Colonic mucosa (tissue), 4 donors: Measurements from ENCODE around the gene CREB1. TPM values are rescaled to one million over a fixed set of nuclear protein-coding genes. Genes with fewer than 3 reads are reported as not detected.

Source experiments
- DNase-seq: peaks from one replicate; pipeline ENCODE4 v3.0.0-alpha.2; 2020
- H3K27ac ChIP-seq: fragments of 200-600 bp; one replicate; pipeline ENCODE4 v1.8.0; 2021
- H3K27me3 ChIP-seq: fragments of 200-600 bp; one replicate; pipeline ENCODE4 v1.8.0; 2021
- H3K36me3 ChIP-seq: fragments of 200-600 bp; one replicate; pipeline ENCODE4 v1.8.0; 2021
- H3K4me1 ChIP-seq: fragments of 200-600 bp; one replicate; pipeline ENCODE4 v1.8.0; 2021; ENCODE audit warnings: mild to moderate bottlenecking
- H3K4me3 ChIP-seq: fragments of 200-600 bp; one replicate; pipeline ENCODE4 v1.8.0; 2021
- H3K9ac ChIP-seq, 2 donors: one replicate each; pipeline ENCODE4 v1.7.0; 2013; ENCODE audit warnings: control low read depth in 2 of 2, low read depth in 2 of 2, low read length in 2 of 2
- H3K9me3 ChIP-seq: fragments of 200-600 bp; one replicate; pipeline ENCODE4 v1.8.0; 2021
- intact Hi-C: fragments of 100-400 bp; cut with DNase I; formaldehyde crosslinking; loops from one replicate; pipeline ENCODE4 v1.14.1; 2022
- total RNA-seq, 2 donors: library from RNA; stranded (reverse); fragmentation: NEBNext Ultra II Directional in 1 of 2; extraction: Animal tissue kit (Norgen Biotek cat#: 25700) in 1 of 2; gene quantifications; one replicate each; pipeline ENCODE4 v1.2.1, GENCODE V29; 2021
- TF ChIP-seq, protein P1 (sequence below): fragments of 200-600 bp; IDR thresholded peaks from one replicate; pipeline ENCODE4 v1.8.0; 2022; ENCODE audit warnings: antibody characterized with exemption, mild to moderate bottlenecking
- donor health status: healthy.
- donor health status: DM: no; HTN: no; CAD: no.
- donor health status: DM: no; HTN: no; CAD: no.

Gene CREB1
- total RNA-seq, 2 donors from 2014 or later: 46.0 to 55.4 TPM

DNA sequence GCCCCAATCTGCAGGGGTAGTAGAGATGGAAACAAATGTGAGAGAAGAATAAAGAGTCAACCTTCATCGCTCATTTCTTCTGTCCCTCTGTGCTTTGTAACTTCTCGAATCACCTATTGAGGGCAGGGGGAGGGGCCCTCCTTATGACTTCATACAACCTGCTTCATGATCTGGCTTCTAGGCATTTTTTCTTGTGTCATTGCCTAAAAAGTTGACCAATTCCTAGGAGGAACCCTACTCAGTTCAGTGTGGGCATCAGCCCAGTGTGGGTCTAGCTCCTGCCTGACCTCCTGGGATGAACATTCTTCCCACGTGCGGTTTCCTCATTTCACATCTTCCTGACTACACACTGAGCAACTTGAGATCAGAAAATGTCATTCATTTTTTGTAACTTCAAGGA, 46.3 kb upstream of the CREB1 start:
- Histone ChIP-seq H3K4me1 (no peaks in the 10 kb centered on the region), H3K27me3 (no peaks in the 10 kb centered on the region), H3K36me3 (no peaks in the 10 kb centered on the region), H3K27ac (no peak overlapping the region), H3K4me3 (no peak overlapping the region), H3K9ac (no peak overlapping the region), H3K9me3 (no peaks in the 10 kb centered on the region)
- intact Hi-C loops: no loop called here
- TF ChIP-seq, protein P1, sequence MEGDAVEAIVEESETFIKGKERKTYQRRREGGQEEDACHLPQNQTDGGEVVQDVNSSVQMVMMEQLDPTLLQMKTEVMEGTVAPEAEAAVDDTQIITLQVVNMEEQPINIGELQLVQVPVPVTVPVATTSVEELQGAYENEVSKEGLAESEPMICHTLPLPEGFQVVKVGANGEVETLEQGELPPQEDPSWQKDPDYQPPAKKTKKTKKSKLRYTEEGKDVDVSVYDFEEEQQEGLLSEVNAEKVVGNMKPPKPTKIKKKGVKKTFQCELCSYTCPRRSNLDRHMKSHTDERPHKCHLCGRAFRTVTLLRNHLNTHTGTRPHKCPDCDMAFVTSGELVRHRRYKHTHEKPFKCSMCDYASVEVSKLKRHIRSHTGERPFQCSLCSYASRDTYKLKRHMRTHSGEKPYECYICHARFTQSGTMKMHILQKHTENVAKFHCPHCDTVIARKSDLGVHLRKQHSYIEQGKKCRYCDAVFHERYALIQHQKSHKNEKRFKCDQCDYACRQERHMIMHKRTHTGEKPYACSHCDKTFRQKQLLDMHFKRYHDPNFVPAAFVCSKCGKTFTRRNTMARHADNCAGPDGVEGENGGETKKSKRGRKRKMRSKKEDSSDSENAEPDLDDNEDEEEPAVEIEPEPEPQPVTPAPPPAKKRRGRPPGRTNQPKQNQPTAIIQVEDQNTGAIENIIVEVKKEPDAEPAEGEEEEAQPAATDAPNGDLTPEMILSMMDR: no peak
- no peak for DNase-seq

DNA sequence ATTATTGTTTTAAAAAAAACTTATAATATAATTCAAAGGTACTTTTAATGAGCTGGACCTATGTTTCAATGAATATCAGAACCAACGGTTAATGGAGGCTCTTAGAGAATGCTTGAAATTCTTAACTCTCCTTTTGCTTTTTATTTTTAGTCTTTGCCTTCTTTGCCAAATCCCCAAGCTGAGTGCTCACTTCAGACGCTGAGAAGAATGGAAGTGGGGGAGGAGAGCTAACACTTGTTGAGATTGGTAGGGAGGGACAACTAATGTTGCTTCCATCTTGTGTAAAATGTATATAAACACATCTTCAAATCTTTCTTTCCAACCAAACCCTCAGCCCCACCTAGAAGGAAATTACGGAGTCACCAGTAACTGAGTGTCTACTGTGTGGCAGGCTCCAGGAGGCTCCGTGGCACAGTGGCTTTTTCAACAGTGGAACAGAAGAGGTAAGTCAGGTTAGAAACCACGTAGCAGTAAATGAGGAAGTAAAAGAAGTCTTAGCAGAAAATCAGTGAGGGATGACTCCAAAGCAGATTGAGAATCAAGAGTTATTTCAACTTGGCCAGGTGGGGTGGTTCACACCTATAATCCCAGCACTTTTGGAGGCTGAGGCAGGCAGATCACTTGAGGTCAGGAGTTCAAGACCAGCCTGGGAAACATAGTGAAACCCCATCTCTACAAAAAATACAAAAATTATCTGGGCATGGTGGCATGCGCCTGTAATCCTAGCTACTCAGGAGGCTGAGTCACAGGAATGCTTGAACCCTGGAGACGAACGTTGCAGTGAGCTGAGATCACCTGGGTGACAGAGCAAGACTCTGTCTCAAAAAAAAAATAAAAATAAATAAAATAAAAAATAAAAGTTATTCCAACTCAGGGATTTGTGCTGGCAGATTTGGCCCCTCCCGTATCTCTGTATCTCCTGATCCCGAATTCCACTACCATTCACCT, 45.0 kb upstream of the CREB1 start:
- Histone ChIP-seq H3K27me3 (no peaks in the 10 kb centered on the region), H3K4me3 (no peak overlapping the region), H3K4me1 (no peaks in the 10 kb centered on the region), H3K36me3 (no peaks in the 10 kb centered on the region), H3K9me3 (no peaks in the 10 kb centered on the region), H3K9ac (no peak overlapping the region), H3K27ac (no peak overlapping the region)
- TF ChIP-seq, protein P1: no peak
- intact Hi-C loops: no loop called here
- DNase-seq: no peak

DNA sequence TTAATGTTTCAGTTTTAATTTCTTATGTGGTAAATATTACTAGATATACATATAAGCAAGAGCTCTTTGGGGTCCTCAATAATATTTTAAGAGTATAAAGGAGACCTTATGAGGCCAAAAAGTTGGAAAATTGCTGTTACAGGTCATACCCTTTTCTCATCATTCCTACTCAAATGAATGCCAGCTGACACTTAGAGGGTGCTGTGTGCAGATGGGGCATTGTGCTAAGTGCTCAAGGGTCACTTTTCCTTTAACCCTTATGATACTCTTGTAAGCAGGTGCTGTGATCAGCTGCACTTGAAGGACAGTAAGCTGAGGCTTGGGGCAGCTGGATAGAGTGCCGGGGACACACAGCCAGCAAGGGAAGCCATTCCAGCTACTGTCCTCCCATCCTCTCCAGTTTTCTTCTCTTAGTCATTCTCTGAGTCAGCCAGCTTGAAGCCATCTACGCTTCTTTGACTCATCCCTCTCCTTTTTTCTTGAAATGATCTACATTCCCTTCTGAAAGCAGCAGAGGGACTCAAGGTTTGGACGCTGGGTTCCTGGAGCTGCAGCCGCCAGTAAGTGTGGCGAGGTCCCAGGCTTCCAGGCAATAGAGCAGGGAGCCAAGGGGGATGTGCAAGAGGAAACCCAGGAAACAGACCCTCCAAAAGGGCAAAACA, 42.0 kb upstream of the CREB1 start:
- no peak for DNase-seq
- no peaks in the 10 kb centered on the region for H3K4me1 ChIP-seq
- H3K27ac ChIP-seq: no peak overlapping the region
- no peaks in the 10 kb centered on the region for H3K9me3 ChIP-seq
- no peaks in the 10 kb centered on the region for H3K27me3 ChIP-seq
- no peak overlapping the region for H3K4me3 ChIP-seq
- intact Hi-C loops: no loop called here
- no peak overlapping the region for H3K9ac ChIP-seq
- TF ChIP-seq, protein P1: no peak
- H3K36me3 ChIP-seq: no peaks in the 10 kb centered on the region

DNA sequence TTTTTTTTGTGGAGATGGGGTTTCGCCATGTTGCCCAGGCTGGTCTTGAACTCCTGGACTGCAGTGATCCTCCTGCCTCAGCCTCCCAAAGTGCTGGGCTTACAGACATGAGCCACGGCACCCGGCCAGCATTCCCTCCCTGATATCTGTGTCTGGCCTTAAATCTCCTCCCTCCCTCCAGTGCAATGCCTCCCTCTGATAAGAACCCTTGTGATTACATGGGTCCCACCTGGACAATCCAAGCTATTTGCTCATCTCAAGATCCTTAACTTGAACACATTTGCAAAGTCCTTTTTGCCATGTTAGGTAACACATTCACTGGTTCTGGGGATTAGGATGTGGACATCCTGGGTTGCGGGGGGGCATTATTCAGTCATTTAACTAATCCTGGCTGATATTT, 40.5 kb upstream of the CREB1 start:
- Histone ChIP-seq H3K27me3 (no peaks in the 10 kb centered on the region), H3K9ac (no peak overlapping the region), H3K9me3 (no peaks in the 10 kb centered on the region), H3K4me1 (no peaks in the 10 kb centered on the region), H3K4me3 (no peak overlapping the region), H3K36me3 (no peaks in the 10 kb centered on the region), H3K27ac (no peak overlapping the region)
- intact Hi-C loops: no loop called here
- no peak for DNase-seq
- TF ChIP-seq, protein P1: no peak

DNA sequence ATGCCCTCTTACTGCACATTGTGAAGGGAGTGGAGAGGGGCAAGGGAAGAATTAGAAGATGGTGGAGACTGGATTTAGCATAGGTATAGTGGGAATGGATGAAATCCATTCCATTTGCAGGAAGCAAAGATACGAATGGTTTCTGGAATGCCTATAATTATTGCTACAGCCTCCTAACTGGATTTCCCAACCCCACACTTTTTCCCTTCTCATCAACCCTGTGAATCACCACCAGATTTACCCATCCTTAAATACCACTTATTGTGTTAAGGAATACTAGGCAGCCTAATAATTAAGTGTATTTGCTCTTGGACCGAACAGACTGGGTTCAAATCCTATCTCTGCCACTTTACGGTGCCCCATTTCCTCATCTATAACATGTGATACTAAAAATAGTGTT, 39.3 kb upstream of the CREB1 start:
- TF ChIP-seq, protein P1: no peak
- Histone ChIP-seq H3K9me3 (no peaks in the 10 kb centered on the region), H3K4me1 (no peaks in the 10 kb centered on the region), H3K36me3 (no peaks in the 10 kb centered on the region), H3K27me3 (no peaks in the 10 kb centered on the region), H3K27ac (no peak overlapping the region), H3K9ac (no peak overlapping the region), H3K4me3 (no peak overlapping the region)
- DNase-seq: no peak
- intact Hi-C loops: no loop called here
